IPS DF 6.9 (cell line): ENCODE measurements around the gene NRXN3.

Experiments used
- DNase-seq: peaks from one replicate; pipeline ENCODE4 v3.0.0-alpha.2; 2013; ENCODE audit warnings: low read depth, low spot score
- H3K27ac ChIP-seq: one replicate; pipeline ENCODE4 v1.5.1; 2013; ENCODE audit warnings: low read length, control low read depth
- H3K27me3 ChIP-seq: 2 replicates; pipeline ENCODE4 v1.6.1; 2013; ENCODE audit warnings: mild to moderate bottlenecking, low read length; ENCODE audit not compliant: control insufficient read depth, insufficient read depth
- H3K36me3 ChIP-seq: 2 replicates; pipeline ENCODE4 v1.6.1; 2013; ENCODE audit warnings: low read length; ENCODE audit not compliant: control insufficient read depth, insufficient read depth
- H3K4me1 ChIP-seq: 2 replicates; pipeline ENCODE4 v1.6.1; 2013; ENCODE audit warnings: low read length; ENCODE audit not compliant: control insufficient read depth, insufficient read depth
- H3K4me3 ChIP-seq: 2 replicates; pipeline ENCODE4 v1.5.1; 2013; ENCODE audit warnings: mild to moderate bottlenecking, low read length
- H3K9me3 ChIP-seq: 2 replicates; pipeline ENCODE4 v1.6.1; 2013; ENCODE audit warnings: low read length, inconsistent platforms; ENCODE audit not compliant: control insufficient read depth, insufficient read depth
- WGBS: extraction: QIAGEN DNeasy Blood & Tissue Kit; methylation state at CpG from one replicate; pipeline ENCODE4 v1.1.7; 2013; ENCODE audit warnings: mixed read lengths, missing lambda C conversion rate; ENCODE audit not compliant: insufficient read length, insufficient coverage; 5-methylcytosine and 5-hydroxymethylcytosine counted together

Gene NRXN3

GRCh38 chr14:78697341-78697740 lies 527.2 kb downstream of the NRXN3 start:
- peak; percentile 5 for DNase-seq
- H3K9me3 ChIP-seq, result no peaks in the 10 kb centered on the region
- no CpG with 5 or more reads among the region's 2 CpGs for WGBS
- no peaks in the 10 kb centered on the region for H3K36me3 ChIP-seq
- no peak overlapping the region for H3K27ac ChIP-seq
- no peaks in the 10 kb centered on the region for H3K4me1 ChIP-seq
- no peaks in the 10 kb centered on the region for H3K27me3 ChIP-seq
- no peak overlapping the region for H3K4me3 ChIP-seq

- Histone ChIP-seq H3K4me1 (no peaks in the 10 kb centered on the region), H3K27me3 (no peaks in the 10 kb centered on the region), H3K27ac (no peak overlapping the region), H3K4me3 (no peak overlapping the region), H3K36me3 (no peaks in the 10 kb centered on the region), H3K9me3 (no peaks in the 10 kb centered on the region)
- WGBS, result no CpG with 5 or more reads among the region's 3 CpGs
- DNase-seq, result no peak
Observed at GRCh38 chr14:78698991-78699390, 528.8 kb downstream of the NRXN3 start.

GRCh38 chr14:78700236-78700635 lies 530.1 kb downstream of the NRXN3 start:
- Histone ChIP-seq H3K9me3 (no peaks in the 10 kb centered on the region), H3K27ac (no peak overlapping the region), H3K27me3 (no peaks in the 10 kb centered on the region), H3K4me1 (no peaks in the 10 kb centered on the region), H3K36me3 (no peaks in the 10 kb centered on the region), H3K4me3 (no peak overlapping the region)
- WGBS, result no CpG with 5 or more reads among the region's 2 CpGs
- DNase-seq, result no peak

GRCh38 chr14:78701246-78701645 lies 531.1 kb downstream of the NRXN3 start:
- no peaks in the 10 kb centered on the region for H3K9me3 ChIP-seq
- no peak overlapping the region for H3K4me3 ChIP-seq
- no peak overlapping the region for H3K27ac ChIP-seq
- DNase-seq, result no peak
- H3K27me3 ChIP-seq, result no peaks in the 10 kb centered on the region
- no peaks in the 10 kb centered on the region for H3K4me1 ChIP-seq
- no peaks in the 10 kb centered on the region for H3K36me3 ChIP-seq
- WGBS, result no CpG with 5 or more reads among the region's 5 CpGs

- Histone ChIP-seq H3K36me3 (no peaks in the 10 kb centered on the region), H3K27me3 (no peaks in the 10 kb centered on the region), H3K4me1 (no peaks in the 10 kb centered on the region), H3K27ac (no peak overlapping the region), H3K4me3 (no peak overlapping the region), H3K9me3 (no peaks in the 10 kb centered on the region)
- WGBS, result no CpG with 5 or more reads among the region's 4 CpGs
- DNase-seq, result no peak
Observed at GRCh38 chr14:78704965-78705364, 534.8 kb downstream of the NRXN3 start.

- no peak for DNase-seq
- Histone ChIP-seq H3K27me3 (no peaks in the 10 kb centered on the region), H3K9me3 (no peaks in the 10 kb centered on the region), H3K27ac (no peak overlapping the region), H3K4me1 (no peaks in the 10 kb centered on the region), H3K4me3 (no peak overlapping the region), H3K36me3 (no peaks in the 10 kb centered on the region)
Observed at GRCh38 chr14:78705989-78706388, 535.8 kb downstream of the NRXN3 start.

- H3K4me1 ChIP-seq, result no peaks in the 10 kb centered on the region
- H3K27ac ChIP-seq, result no peak overlapping the region
- no peaks in the 10 kb centered on the region for H3K9me3 ChIP-seq
- no peaks in the 10 kb centered on the region for H3K27me3 ChIP-seq
- no peak overlapping the region for H3K4me3 ChIP-seq
- WGBS, result no CpG with 5 or more reads among the region's 5 CpGs
- no peaks in the 10 kb centered on the region for H3K36me3 ChIP-seq
- DNase-seq, result no peak
Observed at GRCh38 chr14:78709795-78710557, 539.8 kb downstream of the NRXN3 start.

GRCh38 chr14:78710963-78711362 lies 540.8 kb downstream of the NRXN3 start:
- Histone ChIP-seq H3K4me1 (no peaks in the 10 kb centered on the region), H3K9me3 (no peaks in the 10 kb centered on the region), H3K27me3 (no peaks in the 10 kb centered on the region), H3K36me3 (no peaks in the 10 kb centered on the region), H3K4me3 (no peak overlapping the region), H3K27ac (no peak overlapping the region)
- no peak for DNase-seq
- WGBS, result no CpG with 5 or more reads among the region's 4 CpGs

GRCh38 chr14:78713716-78714115 lies 543.5 kb downstream of the NRXN3 start:
- Histone ChIP-seq H3K4me3 (no peak overlapping the region), H3K27ac (no peak overlapping the region), H3K36me3 (no peaks in the 10 kb centered on the region), H3K4me1 (no peaks in the 10 kb centered on the region), H3K9me3 (no peaks in the 10 kb centered on the region), H3K27me3 (no peaks in the 10 kb centered on the region)
- no peak for DNase-seq

- Histone ChIP-seq H3K36me3 (no peaks in the 10 kb centered on the region), H3K4me1 (no peaks in the 10 kb centered on the region), H3K9me3 (no peaks in the 10 kb centered on the region), H3K4me3 (no peak overlapping the region), H3K27me3 (no peaks in the 10 kb centered on the region), H3K27ac (no peak overlapping the region)
- no peak for DNase-seq
- WGBS, result no CpG with 5 or more reads among the region's 18 CpGs
Observed at GRCh38 chr14:78714711-78715110, 544.5 kb downstream of the NRXN3 start.

GRCh38 chr14:78721756-78722480 lies 551.7 kb downstream of the NRXN3 start:
- Histone ChIP-seq H3K27ac (no peak overlapping the region), H3K4me1 (no peaks in the 10 kb centered on the region), H3K4me3 (no peak overlapping the region), H3K9me3 (no peaks in the 10 kb centered on the region), H3K27me3 (no peaks in the 10 kb centered on the region), H3K36me3 (no peaks in the 10 kb centered on the region)
- no CpG with 5 or more reads among the region's 6 CpGs for WGBS
- DNase-seq, result no peak
